Ovary (tissue), 9 donors: ENCODE measurements around the gene TCF12. TPM values are rescaled to one million over a fixed set of nuclear protein-coding genes. Genes with fewer than 3 reads are reported as not detected.

ENCODE experiments used
- DNase-seq, 5 donors: peaks; one replicate each; pipeline ENCODE4 v3.0.0-alpha.2; 2019 to 2020
- H3K27ac ChIP-seq, 2 donors: fragments of 200-600 bp; one replicate each; pipeline versions ENCODE4 v1.5.1 to v1.8.0; 2019 to 2022
- H3K27me3 ChIP-seq: fragments of 200-600 bp; one replicate; pipeline ENCODE4 v1.8.0; 2022
- H3K36me3 ChIP-seq: fragments of 200-600 bp; sonication (generic); one replicate; pipeline ENCODE4 v1.5.1; 2019
- H3K4me1 ChIP-seq: one replicate; pipeline ENCODE4 v1.8.1; 2013; ENCODE audit warnings: mild to moderate bottlenecking, moderate library complexity; ENCODE audit not compliant: insufficient read depth
- H3K4me3 ChIP-seq: fragments of 200-600 bp; sonication (generic); one replicate; pipeline ENCODE4 v1.5.1; 2017
- H3K9me3 ChIP-seq, 2 donors: fragments of 200-600 bp in 1 of 2; sonication (generic) in 1 of 2; one replicate each; pipeline versions ENCODE4 v1.5.1 to v1.8.1; 2013 to 2019; ENCODE audit warnings: mild to moderate bottlenecking in 1 of 2, moderate library complexity in 1 of 2
- EP300 ChIP-seq: sonication (generic); formaldehyde crosslinking; IDR thresholded peaks from one replicate; pipeline ENCODE4 v1.6.1; 2017; ENCODE audit warnings: antibody characterized with exemption
- POLR2A ChIP-seq: fragments of 450-650 bp; IDR thresholded peaks from one replicate; pipeline ENCODE4 v1.6.1; 2017; ENCODE audit warnings: antibody characterized with exemption, mild to moderate bottlenecking, moderate library complexity
- WGBS, 3 donors: extraction: QIAGEN DNeasy Blood & Tissue Kit in 1 of 3; methylation state at CpG; one replicate each; pipeline versions ENCODE4 v1.1.5 to v1.1.7; 2013 to 2017; 5-methylcytosine and 5-hydroxymethylcytosine counted together
- intact Hi-C, 4 donors: fragments of 100-400 bp; cut with DNase I; formaldehyde crosslinking; loops; one replicate each; pipeline versions ENCODE4 v1.11.0 to v1.15.1; 2022 to 2023
- polyA plus RNA-seq, 2 donors: library from polyadenylated mRNA; stranded (reverse); fragments of 200-250 nt in 1 of 2; fragments of 350-450 nt in 1 of 2; fragmentation: Illumina TruSeq in 1 of 2; extraction: RNeasy Lipid Tissue Mini Kit (QIAGEN cat#74804) in 1 of 2; gene quantifications; one replicate each; pipeline ENCODE4 v1.2.3, GENCODE V29; 2013 to 2014
- total RNA-seq, 7 donors: library from RNA; depleted of rRNA in 2 of 7; stranded (reverse); fragments of >200 nt in 2 of 7; fragmentation: NEBNext Ultra II Directional in 3 of 7; extraction: Animal tissue kit (Norgen Biotek cat#: 25700) in 3 of 7; gene quantifications; one replicate each; pipeline versions ENCODE4 v1.1.0 to v1.2.4, GENCODE V29; 2016 to 2023
- TF ChIP-seq, protein P1 (sequence below), 3 donors: fragments of 450-650 bp in 2 of 3; fragments of 200-600 bp in 1 of 3; IDR thresholded peaks; one replicate each; pipeline versions ENCODE4 v1.5.1 to v1.8.0; 2016 to 2022; ENCODE audit warnings: antibody characterized with exemption in 3 of 3, mild to moderate bottlenecking in 1 of 3
- donor health status: DM: no; HTN: no; CAD: no; lungs with moderate emphysema.
- donor health status: DM: no; HTN: no; CAD: no.
- donor health status: Bipolar disorder and iron deficiency.
- donor health status: DM: yes; HTN: yes; CAD: no.
- donor health status: DM: no; HTN: no; CAD: no.
- donor health status: DM: yes; HTN: yes; CAD: no.

Gene TCF12
- total and polyA plus RNA-seq, 9 donors = 28.6 to 150 (median 116) TPM

DNA sequence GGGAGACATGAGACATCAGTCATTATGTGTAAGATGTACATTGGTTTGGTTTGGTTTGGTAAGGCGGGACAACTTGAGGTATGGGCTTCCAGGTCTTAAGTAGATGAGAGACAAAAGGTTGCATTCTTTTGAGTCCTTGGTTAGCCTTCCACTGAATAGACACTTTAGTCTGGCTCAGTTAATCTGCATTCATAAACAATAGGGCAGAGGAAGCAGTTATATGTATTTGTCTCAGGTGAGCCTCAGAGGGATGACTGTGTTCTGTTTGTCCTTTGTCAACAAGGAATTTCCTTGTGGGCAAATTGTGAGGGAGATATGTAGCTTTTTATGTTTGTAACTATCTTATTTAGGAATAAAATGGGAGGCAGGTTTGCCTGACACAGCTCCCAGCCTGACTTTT lies 50.4 kb downstream of the TCF12 start:
- 100% methylated on average over 1 of the region's 1 CpG for WGBS, 3 donors
- Histone ChIP-seq H3K4me3 (no peak overlapping the region), H3K4me1 (peaks cover 3% of the 10 kb centered on the region), H3K27ac (no peak overlapping the region), H3K36me3 (no peaks in the 10 kb centered on the region), H3K27me3 (no peaks in the 10 kb centered on the region), H3K9me3 (no peaks in the 10 kb centered on the region)
- TF ChIP-seq EP300 (no peak), POLR2A (no peak)
- TF ChIP-seq, protein P1, sequence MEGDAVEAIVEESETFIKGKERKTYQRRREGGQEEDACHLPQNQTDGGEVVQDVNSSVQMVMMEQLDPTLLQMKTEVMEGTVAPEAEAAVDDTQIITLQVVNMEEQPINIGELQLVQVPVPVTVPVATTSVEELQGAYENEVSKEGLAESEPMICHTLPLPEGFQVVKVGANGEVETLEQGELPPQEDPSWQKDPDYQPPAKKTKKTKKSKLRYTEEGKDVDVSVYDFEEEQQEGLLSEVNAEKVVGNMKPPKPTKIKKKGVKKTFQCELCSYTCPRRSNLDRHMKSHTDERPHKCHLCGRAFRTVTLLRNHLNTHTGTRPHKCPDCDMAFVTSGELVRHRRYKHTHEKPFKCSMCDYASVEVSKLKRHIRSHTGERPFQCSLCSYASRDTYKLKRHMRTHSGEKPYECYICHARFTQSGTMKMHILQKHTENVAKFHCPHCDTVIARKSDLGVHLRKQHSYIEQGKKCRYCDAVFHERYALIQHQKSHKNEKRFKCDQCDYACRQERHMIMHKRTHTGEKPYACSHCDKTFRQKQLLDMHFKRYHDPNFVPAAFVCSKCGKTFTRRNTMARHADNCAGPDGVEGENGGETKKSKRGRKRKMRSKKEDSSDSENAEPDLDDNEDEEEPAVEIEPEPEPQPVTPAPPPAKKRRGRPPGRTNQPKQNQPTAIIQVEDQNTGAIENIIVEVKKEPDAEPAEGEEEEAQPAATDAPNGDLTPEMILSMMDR (IDR thresholded peaks at IDR 0.05) = no peak
- intact Hi-C loops = no loop called here
- DNase-seq = no peak

DNA sequence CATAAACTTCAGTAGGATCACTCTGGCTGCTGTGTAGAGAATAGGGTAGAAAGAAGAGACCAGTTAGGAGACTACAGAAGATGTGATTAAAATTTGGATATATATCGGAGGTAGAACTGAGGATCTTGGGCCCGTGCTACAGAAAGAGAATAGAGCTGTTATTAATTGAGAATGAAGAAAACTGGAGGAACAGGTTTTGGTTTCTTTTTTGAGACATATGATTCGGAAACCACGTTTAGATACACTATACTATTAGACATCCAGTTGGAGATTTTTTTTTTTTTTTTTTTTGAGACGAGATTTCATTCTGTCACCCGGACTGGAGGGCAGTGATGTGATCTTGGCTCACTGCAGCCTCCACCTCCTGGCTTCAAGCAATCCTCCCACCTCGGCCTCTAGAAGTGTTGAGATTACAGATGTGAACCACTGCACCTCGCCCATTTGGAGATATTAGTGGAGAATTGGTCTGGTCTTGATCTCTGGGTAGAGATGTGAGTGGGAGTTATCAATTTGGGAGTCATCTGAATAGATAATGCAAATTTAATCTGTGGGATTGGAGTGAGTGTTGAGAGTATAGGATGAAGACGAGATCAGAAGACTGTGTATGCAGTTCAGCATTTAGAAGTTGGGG lies 50.9 kb downstream of the TCF12 start:
- TF ChIP-seq, protein P1 (IDR thresholded peaks at IDR 0.05) = no peak
- TF ChIP-seq EP300 (no peak), POLR2A (no peak)

DNA sequence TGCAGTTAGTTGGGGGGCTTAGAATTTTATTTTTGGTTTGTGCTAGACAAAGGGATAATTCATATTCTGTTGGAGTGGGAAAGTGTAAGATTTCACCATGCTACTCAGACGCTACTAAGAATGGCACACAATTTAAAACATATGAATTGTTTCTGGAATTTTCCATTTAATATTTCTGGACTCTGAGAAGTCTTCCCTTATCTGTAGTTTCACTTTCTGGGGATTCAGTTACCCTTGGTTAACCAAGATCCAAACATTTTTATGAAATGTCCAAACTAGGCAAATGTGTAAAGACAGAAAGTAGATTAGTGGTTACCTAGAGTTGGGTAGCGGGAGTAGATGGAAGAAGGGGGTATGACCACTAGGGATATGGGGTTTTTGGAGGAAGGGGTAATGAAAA lies 53.1 kb downstream of the TCF12 start:
- WGBS, 3 donors = 73 to 83% (median 82%) methylated on average over 2 of the region's 2 CpGs
- no peak overlapping the region for H3K4me3 ChIP-seq
- intact Hi-C loops = no loop called here

More for the DNA sequence above, 50.9 kb downstream of the TCF12 start:
- Histone ChIP-seq H3K9me3 (no peaks in the 10 kb centered on the region), H3K27me3 (no peaks in the 10 kb centered on the region), H3K36me3 (no peaks in the 10 kb centered on the region), H3K4me1 (peaks cover 3% of the 10 kb centered on the region), H3K4me3 (no peak overlapping the region), H3K27ac (no peak overlapping the region)
- no peak for DNase-seq
- WGBS, 3 donors = 81 to 84% (median 82%) methylated on average over 9 of the region's 9 CpGs
- intact Hi-C loops = no loop called here

DNA sequence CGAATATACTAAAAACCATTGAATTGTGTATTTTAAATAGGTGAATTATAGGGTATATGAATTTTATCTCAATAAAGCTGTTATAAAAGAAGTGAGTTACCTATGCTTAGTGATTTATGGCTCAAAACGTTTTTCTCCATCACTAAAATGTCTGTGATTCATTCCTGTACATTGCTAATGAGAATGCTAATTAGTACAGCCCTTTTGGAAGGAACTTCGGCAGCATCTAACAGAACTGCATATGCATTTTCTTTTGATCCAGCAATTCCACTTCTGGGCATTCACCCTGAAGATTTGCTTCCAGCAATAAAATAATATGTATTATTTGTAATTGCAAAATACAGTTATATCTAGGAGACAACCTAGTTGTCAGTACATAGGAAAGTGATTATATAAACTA lies 53.6 kb downstream of the TCF12 start:
- 63 to 67% (median 65%) methylated on average over 3 of the region's 3 CpGs for WGBS, 3 donors
- no peak overlapping the region for H3K4me3 ChIP-seq
- TF ChIP-seq EP300 = no peak
- no peak for TF ChIP-seq POLR2A
- TF ChIP-seq, protein P1 (IDR thresholded peaks at IDR 0.05) = no peak
- H3K36me3 ChIP-seq = no peaks in the 10 kb centered on the region
- peaks cover 3% of the 10 kb centered on the region for H3K4me1 ChIP-seq
- H3K27ac ChIP-seq = no peak overlapping the region
- no peaks in the 10 kb centered on the region for H3K9me3 ChIP-seq
- no peaks in the 10 kb centered on the region for H3K27me3 ChIP-seq
- intact Hi-C loops = no loop called here
- DNase-seq = no peak

More for the DNA sequence above, 53.1 kb downstream of the TCF12 start:
- H3K27ac ChIP-seq = no peak overlapping the region
- no peak for TF ChIP-seq POLR2A
- TF ChIP-seq, protein P1 (IDR thresholded peaks at IDR 0.05) = no peak
- TF ChIP-seq EP300 = no peak
- H3K9me3 ChIP-seq = no peaks in the 10 kb centered on the region
- H3K27me3 ChIP-seq = no peaks in the 10 kb centered on the region
- H3K36me3 ChIP-seq = no peaks in the 10 kb centered on the region
- H3K4me1 ChIP-seq = peaks cover 3% of the 10 kb centered on the region
- no peak for DNase-seq
